ENCODE measurements around the gene CERS2. TPM values are rescaled to one million over a fixed set of nuclear protein-coding genes. Genes with fewer than 3 reads are reported as not detected.

The CERS2 gene
- total RNA-seq, 4 donors from 2014 or later, result 28.8 to 50.1 (median 41.3) TPM

DNA sequence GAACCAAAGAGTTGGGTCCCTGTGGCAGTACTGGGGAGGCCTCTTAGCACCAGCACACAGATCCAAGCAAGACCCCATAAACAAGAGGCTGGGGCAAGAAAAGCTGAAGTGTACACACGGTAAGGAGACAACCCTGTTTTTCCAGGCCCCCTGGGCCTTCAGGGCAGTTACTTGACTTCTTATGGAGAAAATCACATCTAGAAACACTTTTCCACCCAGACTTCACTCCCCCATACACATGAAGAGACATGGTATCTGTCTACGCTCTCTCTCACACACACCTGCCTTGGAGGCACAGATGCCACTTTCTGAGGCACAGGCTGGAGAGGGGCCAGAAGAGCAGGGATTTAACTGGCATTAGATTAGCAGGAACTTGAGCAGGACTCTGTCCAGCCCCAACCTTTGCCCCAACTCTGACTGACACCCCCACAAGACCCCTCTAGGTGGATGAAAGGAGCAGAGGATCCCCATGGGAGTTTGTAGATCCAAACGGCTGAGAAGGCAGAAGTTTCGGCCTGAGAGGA is 2.2 kb downstream of the CERS2 start:
- H3K4me3 ChIP-seq (ENCODE audit: low read depth, poor library complexity, severe bottlenecking), result no peak overlapping the region
- TF ChIP-seq POLR2A (IDR thresholded peaks at IDR 0.05), result no peak
- TF ChIP-seq CTCF (IDR thresholded peaks at IDR 0.05), result no peak
- 58 to 63% methylated on average over 4 of the region's 4 CpGs for WGBS, 2 donors
- intact Hi-C loops (cut with DNase I; ENCODE audit: low total_unique reads), result no loop called here
- no peak for DNase-seq (ENCODE audit: low spot score in 2 of 2)

DNA sequence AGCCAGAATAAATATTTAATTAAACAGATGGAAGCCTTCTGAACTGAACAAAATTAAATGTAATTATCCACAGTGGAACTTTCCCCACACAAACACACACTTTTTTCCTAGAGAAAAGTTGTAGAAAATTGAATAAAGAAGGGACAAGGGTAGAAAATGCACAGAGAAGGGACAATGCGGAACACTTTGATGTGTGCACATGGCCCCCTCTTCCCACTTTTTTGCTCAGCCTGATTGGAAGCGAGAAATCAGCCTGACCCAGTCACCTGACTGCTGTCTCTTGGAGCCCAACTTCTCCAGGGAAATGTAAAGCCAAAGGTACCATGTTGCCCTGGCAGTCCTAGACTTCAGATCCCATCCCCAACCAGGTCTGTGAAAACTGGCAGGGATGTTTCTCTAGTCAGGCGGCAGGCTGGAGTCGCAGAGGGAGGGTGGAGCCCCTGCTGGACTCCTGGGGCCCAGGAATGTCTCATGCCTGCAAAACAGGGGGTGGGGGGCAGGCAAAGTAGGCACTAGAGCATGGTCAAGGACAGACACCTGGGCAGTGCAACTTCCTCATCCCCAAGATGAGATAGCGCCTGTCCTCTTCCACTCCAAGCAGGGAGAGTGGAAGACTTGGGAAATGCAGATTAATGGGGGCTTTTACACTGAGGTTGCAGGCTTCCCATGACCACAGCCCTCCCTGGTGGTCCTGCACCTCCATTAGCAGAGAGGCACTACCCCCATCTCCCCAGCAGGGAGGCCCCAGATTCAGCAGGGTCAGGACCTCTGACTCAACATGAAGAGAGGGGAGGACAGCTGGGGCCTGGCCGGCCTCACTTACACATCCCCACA is 2.8 kb downstream of the CERS2 start:
- no peak for DNase-seq (ENCODE audit: low spot score in 2 of 2)
- WGBS, 2 donors, result 60 to 75% methylated on average over 6 of the region's 6 CpGs
- intact Hi-C loops (cut with DNase I; ENCODE audit: low total_unique reads), result no loop called here
- TF ChIP-seq POLR2A (IDR thresholded peaks at IDR 0.05) (no peak), CTCF (IDR thresholded peaks at IDR 0.05) (no peak)
- H3K4me3 ChIP-seq (ENCODE audit: low read depth, poor library complexity, severe bottlenecking), result no peak overlapping the region

DNA sequence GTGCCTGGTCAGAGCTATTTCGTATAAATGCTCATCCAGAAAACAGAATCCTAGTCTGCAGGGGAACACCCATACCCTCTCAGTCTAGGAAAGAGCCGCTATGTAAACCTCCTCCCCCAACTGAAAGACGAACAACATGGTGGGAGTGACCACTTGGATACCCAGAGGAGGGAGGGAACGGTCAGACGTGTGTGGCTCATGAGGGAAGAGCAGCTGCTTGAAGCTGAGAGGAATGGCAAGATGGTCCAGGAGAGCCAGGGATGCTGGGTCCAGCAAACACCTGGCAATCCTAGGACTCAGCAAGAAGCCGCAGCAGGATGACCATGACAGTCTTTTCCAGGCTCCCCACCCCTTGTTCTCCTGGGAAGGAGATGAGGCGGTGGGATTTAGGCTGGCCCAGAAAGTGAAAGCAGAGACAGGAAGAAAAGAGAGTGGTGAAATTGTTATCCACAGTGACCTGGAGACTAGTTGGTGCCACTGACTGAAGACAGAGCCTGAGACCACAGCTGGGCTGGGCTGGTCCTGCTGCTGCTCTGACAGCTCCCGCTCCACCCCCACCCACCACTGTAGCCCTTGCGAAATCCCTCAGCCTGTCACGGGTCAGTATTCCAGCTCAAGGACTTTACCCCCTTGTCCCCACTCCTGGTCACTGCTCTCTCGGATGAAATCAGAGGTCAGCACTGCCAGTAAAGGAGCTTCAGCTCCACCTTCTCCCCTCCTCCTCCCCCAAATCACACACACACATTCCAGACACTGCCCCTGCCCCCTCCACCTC is 3.6 kb downstream of the CERS2 start:
- DNase-seq (ENCODE audit: low spot score in 2 of 2), result peak; percentile 86 to 96
- H3K4me3 ChIP-seq (ENCODE audit: low read depth, poor library complexity, severe bottlenecking), result no peak overlapping the region
- TF ChIP-seq CTCF (IDR thresholded peaks at IDR 0.05), result no peak
- no peak for TF ChIP-seq POLR2A (IDR thresholded peaks at IDR 0.05)
- intact Hi-C loops (cut with DNase I; ENCODE audit: low total_unique reads), result no loop called here
- WGBS, 2 donors, result 56 to 69% methylated on average over 11 of the region's 11 CpGs

DNA sequence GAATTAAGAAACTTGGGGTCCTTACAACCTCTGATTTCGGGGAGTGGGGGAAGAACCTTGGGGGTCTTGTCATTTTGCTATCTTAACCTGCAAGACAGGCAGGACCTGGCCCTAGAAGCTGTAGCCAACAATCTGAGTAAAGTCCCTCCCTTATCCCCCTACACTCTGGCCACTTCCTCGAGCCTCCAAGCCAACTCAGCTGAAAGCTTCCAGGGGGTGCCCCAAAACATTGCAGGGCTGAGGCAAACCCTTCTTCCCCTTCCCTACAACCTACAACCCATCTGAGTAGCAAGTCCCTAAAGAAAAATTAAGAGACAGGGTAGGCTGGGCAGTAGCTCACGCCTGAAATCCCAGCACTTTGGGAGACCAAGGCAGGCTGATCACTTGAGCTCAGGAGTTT is 5.0 kb downstream of the CERS2 start:
- TF ChIP-seq CTCF (IDR thresholded peaks at IDR 0.05) (no peak), POLR2A (IDR thresholded peaks at IDR 0.05) (no peak)

GRCh38 chr1:150968491-150968890 is 6.1 kb downstream of the CERS2 start:
- H3K4me3 ChIP-seq (ENCODE audit: low read depth, poor library complexity, severe bottlenecking), result no peak overlapping the region
- intact Hi-C loops (cut with DNase I; ENCODE audit: low total_unique reads), result no loop called here
- no peak for TF ChIP-seq CTCF (IDR thresholded peaks at IDR 0.05)
- no peak for TF ChIP-seq POLR2A (IDR thresholded peaks at IDR 0.05)
- 81 to 98% methylated on average over 4 of the region's 4 CpGs for WGBS, 2 donors
- no peak for DNase-seq (ENCODE audit: low spot score in 2 of 2)

More for the DNA sequence above, 5.0 kb downstream of the CERS2 start:
- WGBS, 2 donors, result 79 to 92% methylated on average over 3 of the region's 3 CpGs
- H3K4me3 ChIP-seq (ENCODE audit: low read depth, poor library complexity, severe bottlenecking), result no peak overlapping the region
- intact Hi-C loops (cut with DNase I; ENCODE audit: low total_unique reads), result no loop called here
- no peak for DNase-seq (ENCODE audit: low spot score in 2 of 2)

All from lower leg skin (tissue), 4 donors.